Measurements from ENCODE around the gene TPH2. TPM values are rescaled to one million over a fixed set of nuclear protein-coding genes. Genes with fewer than 3 reads are reported as not detected.

The TPH2 gene
- polyA plus RNA-seq, 2 of the 4 experiments (the other 2 are of a cell fraction), result not detected

DNA sequence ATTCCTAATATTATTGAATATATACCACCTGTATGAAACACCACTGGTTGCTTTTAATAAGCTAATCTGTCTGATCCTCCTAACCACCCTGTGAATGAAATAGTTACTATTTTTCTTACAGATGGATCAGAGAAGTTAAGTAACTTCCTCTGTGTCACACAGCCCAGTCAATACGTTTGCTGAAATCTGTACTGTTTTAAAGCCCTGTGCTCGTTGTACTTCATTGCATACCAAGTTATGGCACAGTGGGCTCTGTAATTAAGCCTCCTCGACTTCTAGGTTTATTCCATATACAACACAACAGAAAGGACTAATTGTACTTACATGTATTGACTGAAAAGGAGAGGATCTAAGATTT, 137.9 kb downstream of the TPH2 start (continued):
- TF ChIP-seq USF2 (IDR thresholded peaks at IDR 0.05) (no peak), RNF2 (IDR thresholded peaks at IDR 0.05; ENCODE audit: borderline replicate concordance, low read depth) (no peak), SMC3 (IDR thresholded peaks at IDR 0.05) (no peak), ZFP36 (IDR thresholded peaks at IDR 0.05; ENCODE audit: borderline replicate concordance, partially characterized antibody) (no peak), RAD21 (conservative IDR thresholded peaks at IDR 0.05 in 1 of 2, IDR thresholded peaks at IDR 0.05 in 1 of 2) (no peak), KDM5A (IDR thresholded peaks at IDR 0.05) (no peak), HES2 (IDR thresholded peaks at IDR 0.05) (no peak), CEBPB (IDR thresholded peaks at IDR 0.05) (no peak), FOSL2 (IDR thresholded peaks at IDR 0.05) (no peak), FOSL2 (CRISPR knock-in tag; IDR thresholded peaks at IDR 0.05) (no peak)

GRCh38 chr12:72077111-72077820, 138.6 kb downstream of the TPH2 start:
- Histone ChIP-seq H3K4me2 (no peak overlapping the region), H3K4me3 (no peak overlapping the region), H3K9me3 (no peaks in the 10 kb centered on the region), H3K4me1 (no peaks in the 10 kb centered on the region), H3K27ac (no peak overlapping the region)
- ATAC-seq (no peak), DNase-seq (ENCODE audit: low read depth in 1 of 2, low spot score in 1 of 2) (no peak), FAIRE-seq (no peak)
- CTCF ChIA-PET, result interaction anchor here (1.0 to 1.7 kb wide), 2 partner anchors 16 to 60 kb away, joined by 3 to 5 read pairs; no protein-coding TSS in a partner anchor
- POLR2A ChIA-PET, result no interaction called here
- TF ChIP-seq SREBF2 (IDR thresholded peaks at IDR 0.05), result no peak
- no peak for TF ChIP-seq ESRRA (IDR thresholded peaks at IDR 0.05; ENCODE audit: borderline replicate concordance, low read length)
- TF ChIP-seq, protein P1, sequence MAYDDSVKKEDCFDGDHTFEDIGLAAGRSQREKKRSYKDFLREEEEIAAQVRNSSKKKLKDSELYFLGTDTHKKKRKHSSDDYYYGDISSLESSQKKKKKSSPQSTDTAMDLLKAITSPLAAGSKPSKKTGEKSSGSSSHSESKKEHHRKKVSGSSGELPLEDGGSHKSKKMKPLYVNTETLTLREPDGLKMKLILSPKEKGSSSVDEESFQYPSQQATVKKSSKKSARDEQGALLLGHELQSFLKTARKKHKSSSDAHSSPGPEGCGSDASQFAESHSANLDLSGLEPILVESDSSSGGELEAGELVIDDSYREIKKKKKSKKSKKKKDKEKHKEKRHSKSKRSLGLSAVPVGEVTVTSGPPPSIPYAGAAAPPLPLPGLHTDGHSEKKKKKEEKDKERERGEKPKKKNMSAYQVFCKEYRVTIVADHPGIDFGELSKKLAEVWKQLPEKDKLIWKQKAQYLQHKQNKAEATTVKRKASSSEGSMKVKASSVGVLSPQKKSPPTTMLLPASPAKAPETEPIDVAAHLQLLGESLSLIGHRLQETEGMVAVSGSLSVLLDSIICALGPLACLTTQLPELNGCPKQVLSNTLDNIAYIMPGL (CRISPR knock-in tag; IDR thresholded peaks at IDR 0.05; ENCODE audit: borderline replicate concordance), result no peak
- no peak for TF ChIP-seq ZC3H11A (IDR thresholded peaks at IDR 0.05)
- no peak for TF ChIP-seq EHMT2 (IDR thresholded peaks at IDR 0.05; ENCODE audit: low read depth)
- no peak for TF ChIP-seq JUN (IDR thresholded peaks at IDR 0.05)
- no peak for TF ChIP-seq CBX8 (IDR thresholded peaks at IDR 0.05)
- no peak for TF ChIP-seq RARB (CRISPR knock-in tag; IDR thresholded peaks at IDR 0.05)
- TF ChIP-seq SMC3 (IDR thresholded peaks at IDR 0.05), result no peak
- 33% methylated on average over 5 of the region's 5 CpGs for WGBS (ENCODE audit: missing lambda C conversion rate)

GRCh38 chr12:72081777-72082176, 143.1 kb downstream of the TPH2 start:
- no peak for FAIRE-seq
- 2% methylated on average over 2 of the region's 2 CpGs for WGBS (ENCODE audit: missing lambda C conversion rate)

More at GRCh38 chr12:72081777-72082176, 143.1 kb downstream of the TPH2 start:
- DNase-seq (ENCODE audit: low read depth in 1 of 2, low spot score in 1 of 2) (no peak), ATAC-seq (no peak)
- Histone ChIP-seq H3K4me1 (no peaks in the 10 kb centered on the region), H3K9me3 (no peaks in the 10 kb centered on the region), H3K4me2 (no peak overlapping the region), H3K4me3 (no peak overlapping the region), H3K27ac (no peak overlapping the region)
- ChIA-PET POLR2A (no interaction called here), CTCF (no interaction called here)
- TF ChIP-seq RAD21 (conservative IDR thresholded peaks at IDR 0.05 in 1 of 2, IDR thresholded peaks at IDR 0.05 in 1 of 2) (no peak), RCOR1 (IDR thresholded peaks at IDR 0.05; ENCODE audit: low read depth, low read length) (no peak), CBX2 (IDR thresholded peaks at IDR 0.05; ENCODE audit: borderline replicate concordance, low read depth) (no peak)

Other genes with a start within 250 kb of the TPH2 start
- gene RAB21, start 184.0 kb upstream of the TPH2 start, polyA plus RNA-seq (2011; rRNA removed), result 23.8 and 33.3 TPM in 2 replicates
- 30.5 to 33.1 TPM (median 32.4 TPM) in 3 replicates for gene RAB21, start 184.0 kb upstream of the TPH2 start, polyA plus RNA-seq (2017; fragmentation: RNase III; extraction: RNeasy Plus Mini Kit Qiagen cat#74134 plus additional on column Dnase treatment)
- gene TBC1D15, start 99.1 kb upstream of the TPH2 start, polyA plus RNA-seq (2011; rRNA removed), result 37.8 and 52.2 TPM in 2 replicates
- gene TBC1D15, start 99.1 kb upstream of the TPH2 start, polyA plus RNA-seq (2017; fragmentation: RNase III; extraction: RNeasy Plus Mini Kit Qiagen cat#74134 plus additional on column Dnase treatment), result 34.8 to 42.2 TPM (median 41.9 TPM) in 3 replicates